CD4-positive, alpha-beta T cell (primary cell): ENCODE results near the gene FILIP1L. TPM values are rescaled to one million over a fixed set of nuclear protein-coding genes. Genes with fewer than 3 reads are reported as not detected.

Experiments used
- ATAC-seq: fragments of 200-7000 bp; cut with Tn5 transposase; one replicate; pipeline ENCODE4 v1.10.0; 2022; ENCODE audit warnings: mild to moderate bottlenecking; ENCODE audit not compliant: poor library complexity
- CTCF ChIA-PET: fragments of 350-600 bp; sonication (Branson Sonifier 250); formaldehyde crosslinking; loops from one replicate; lab custom pipeline; 2021; ENCODE audit warnings: antibody characterized with exemption, inconsistent platforms; lab: Charles Lee
- POLR2A ChIA-PET: fragments of 350-600 bp; sonication (Branson Sonifier 250); formaldehyde crosslinking; loops from one replicate; lab custom pipeline; 2021; ENCODE audit warnings: antibody characterized with exemption, inconsistent platforms; lab: Charles Lee
- DNase-seq, 14 experiments: peaks; one replicate each; pipeline ENCODE4 v3.0.0-alpha.2; 2013 to 2020; ENCODE audit warnings: mixed read lengths in 2 of 14
- H3K27ac ChIP-seq, 2 donors: one replicate each; pipeline versions ENCODE4 v1.5.1 to v1.7.0; 2013; ENCODE audit warnings: low read length in 2 of 2, low read depth in 1 of 2, mild to moderate bottlenecking in 1 of 2
- H3K27me3 ChIP-seq, 2 experiments: 1 replicate in 1 of 2; 2 replicates in 1 of 2; pipeline versions ENCODE4 v1.6.1 to v1.7.0; 2013; ENCODE audit warnings: low read length in 2 of 2, control low read depth in 1 of 2, mild to moderate bottlenecking in 1 of 2, moderate library complexity in 1 of 2; ENCODE audit not compliant: insufficient read depth in 2 of 2, control insufficient read depth in 1 of 2
- H3K36me3 ChIP-seq: one replicate; pipeline ENCODE4 v1.6.1; 2013; ENCODE audit warnings: low read length, control low read depth; ENCODE audit not compliant: insufficient read depth
- H3K4me1 ChIP-seq: one replicate; pipeline ENCODE4 v1.6.1; 2013; ENCODE audit warnings: low read length, control low read depth; ENCODE audit not compliant: insufficient read depth
- H3K4me3 ChIP-seq: one replicate; pipeline ENCODE4 v1.5.1; 2013; ENCODE audit warnings: mild to moderate bottlenecking, low read length, moderate library complexity
- H3K9me3 ChIP-seq, 2 experiments: 1 replicate in 1 of 2; 2 replicates in 1 of 2; pipeline versions ENCODE4 v1.6.1 to v1.7.0; 2013; ENCODE audit warnings: low read length in 2 of 2, mild to moderate bottlenecking in 2 of 2, control low read depth in 1 of 2, moderate library complexity in 1 of 2; ENCODE audit not compliant: control insufficient read depth in 1 of 2, insufficient read depth in 1 of 2
- H3K27ac Mint-ChIP-seq: one replicate; pipeline ENCODE4 v1.8.0; 2020; ENCODE audit warnings: mixed read lengths
- H3K27me3 Mint-ChIP-seq: one replicate; pipeline ENCODE4 v1.8.0; 2021; ENCODE audit warnings: mixed read lengths
- H3K36me3 Mint-ChIP-seq: one replicate; pipeline ENCODE4 v1.8.0; 2021; ENCODE audit warnings: low read depth, mixed read lengths
- H3K4me1 Mint-ChIP-seq: one replicate; pipeline ENCODE4 v1.8.0; 2021; ENCODE audit warnings: low read depth, mixed read lengths
- H3K4me3 Mint-ChIP-seq: one replicate; pipeline ENCODE4 v1.8.0; 2020; ENCODE audit warnings: mild to moderate bottlenecking, mixed read lengths
- H3K9me3 Mint-ChIP-seq: one replicate; pipeline ENCODE4 v1.8.0; 2020; ENCODE audit warnings: mixed read lengths
- intact Hi-C, 2 experiments: fragments of 100-400 bp; cut with DNase I in 1 of 2; cut with micrococcal nuclease in 1 of 2; formaldehyde crosslinking; loops; one replicate each; pipeline versions ENCODE4 v1.15.1 to v1.9.0; 2023 to 2025; cut with DNase I, micrococcal nuclease
- total RNA-seq, 174 experiments: library from RNA in 2 of 174; stranded (reverse) in 2 of 174; gene quantifications; one replicate each; pipeline ENCODE4 v1.2.3 and lab custom pipeline; 2021 to 2026
- TF ChIP-seq, protein P1 (sequence below): fragments of 200-600 bp; IDR thresholded peaks from one replicate; pipeline ENCODE4 v1.8.0; 2022; ENCODE audit warnings: antibody characterized with exemption, mild to moderate bottlenecking

The FILIP1L gene
- total RNA-seq, 2 experiments from 2014 or later = 0.08 to 0.28 TPM

DNA sequence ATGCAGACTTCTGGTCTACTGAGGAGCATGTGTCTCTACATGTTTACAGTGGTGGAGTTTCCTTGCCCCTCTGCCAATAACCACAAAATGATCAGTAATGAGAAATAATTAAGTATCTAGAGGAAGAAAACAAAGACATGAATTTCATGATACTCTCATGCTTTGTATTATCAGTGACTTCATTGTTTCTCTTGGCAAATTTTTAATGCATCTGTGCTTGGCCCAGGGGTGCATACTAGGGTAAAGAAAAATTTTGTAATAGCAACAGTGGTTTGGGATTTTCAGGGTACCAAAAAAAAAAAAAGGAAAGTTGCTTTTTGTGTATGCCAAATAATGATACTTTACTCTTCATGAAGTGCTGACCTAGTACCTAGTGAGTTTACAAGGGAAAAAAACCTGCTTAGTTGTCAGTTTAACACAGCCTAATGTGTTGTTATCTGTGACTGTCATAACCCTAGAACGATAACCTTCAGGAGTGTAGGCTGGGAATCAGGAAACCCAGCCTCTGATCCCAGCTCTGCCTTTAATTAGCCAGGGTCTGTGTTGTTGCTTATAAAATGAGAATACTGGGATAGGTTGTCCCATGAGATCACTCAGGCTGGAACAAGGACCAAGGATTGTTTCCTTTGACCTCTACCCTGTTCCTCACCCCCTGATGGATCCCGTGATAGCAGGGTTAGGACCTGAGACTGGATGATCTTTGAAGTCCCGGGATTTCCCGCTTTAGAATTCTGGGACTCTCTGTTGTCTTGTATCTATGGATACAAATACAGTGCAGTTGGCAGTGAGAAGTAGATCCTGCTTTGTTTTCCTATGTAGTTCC lies 179.1 kb downstream of the FILIP1L start:
- CTCF ChIA-PET = no interaction called here
- H3K36me3 Mint-ChIP-seq = peaks cover 12% of the 10 kb centered on the region

DNA sequence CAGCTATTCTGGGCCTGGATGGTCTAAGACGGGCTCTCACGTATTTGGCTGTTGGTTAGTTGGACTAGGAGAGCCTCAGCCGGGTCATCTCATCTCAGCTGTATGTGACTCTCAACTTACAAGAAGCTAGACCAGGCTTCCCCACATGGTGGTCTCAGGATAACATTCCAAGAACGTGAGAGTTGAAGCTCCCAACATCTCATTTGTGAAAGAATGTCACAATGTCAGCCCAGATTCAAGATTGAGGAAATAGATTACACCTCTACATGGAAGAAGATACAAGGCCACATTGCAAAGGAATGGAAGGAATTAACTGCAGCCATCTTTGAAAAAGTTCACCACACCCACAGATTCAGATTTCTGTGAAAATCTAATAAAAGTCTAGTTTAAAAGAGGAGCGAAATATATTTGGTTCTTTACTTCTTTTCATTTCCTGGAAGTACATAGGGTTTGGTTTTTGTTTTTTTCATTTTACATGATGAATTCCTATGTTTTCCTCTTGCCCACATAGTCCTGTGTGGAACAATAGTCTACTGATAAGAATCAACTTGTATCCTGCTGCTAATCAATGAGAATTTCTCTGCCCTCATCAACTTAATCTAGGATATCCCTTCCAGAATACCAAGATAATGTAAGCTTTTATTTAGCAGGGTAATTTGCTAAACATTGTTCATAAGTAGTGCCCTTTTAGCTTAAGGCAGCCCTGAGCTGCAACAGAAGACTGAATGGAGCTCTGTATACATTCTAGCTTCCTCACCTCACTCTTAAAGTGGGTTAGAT lies 180.1 kb downstream of the FILIP1L start:
- Histone ChIP-seq H3K9me3 (no peaks in the 10 kb centered on the region), H3K4me3 (no peak overlapping the region), H3K27me3 (no peaks in the 10 kb centered on the region), H3K27ac (no peak overlapping the region), H3K36me3 (no peaks in the 10 kb centered on the region), H3K4me1 (no peaks in the 10 kb centered on the region)
- DNase-seq (no peak), ATAC-seq (no peak)
- ChIA-PET POLR2A (no interaction called here), CTCF (no interaction called here)
- intact Hi-C loops = no loop called here
- no peaks in the 10 kb centered on the region for H3K27me3 Mint-ChIP-seq
- H3K4me1 Mint-ChIP-seq = peaks cover 5% of the 10 kb centered on the region
- no peak overlapping the region for H3K27ac Mint-ChIP-seq
- TF ChIP-seq, protein P1, sequence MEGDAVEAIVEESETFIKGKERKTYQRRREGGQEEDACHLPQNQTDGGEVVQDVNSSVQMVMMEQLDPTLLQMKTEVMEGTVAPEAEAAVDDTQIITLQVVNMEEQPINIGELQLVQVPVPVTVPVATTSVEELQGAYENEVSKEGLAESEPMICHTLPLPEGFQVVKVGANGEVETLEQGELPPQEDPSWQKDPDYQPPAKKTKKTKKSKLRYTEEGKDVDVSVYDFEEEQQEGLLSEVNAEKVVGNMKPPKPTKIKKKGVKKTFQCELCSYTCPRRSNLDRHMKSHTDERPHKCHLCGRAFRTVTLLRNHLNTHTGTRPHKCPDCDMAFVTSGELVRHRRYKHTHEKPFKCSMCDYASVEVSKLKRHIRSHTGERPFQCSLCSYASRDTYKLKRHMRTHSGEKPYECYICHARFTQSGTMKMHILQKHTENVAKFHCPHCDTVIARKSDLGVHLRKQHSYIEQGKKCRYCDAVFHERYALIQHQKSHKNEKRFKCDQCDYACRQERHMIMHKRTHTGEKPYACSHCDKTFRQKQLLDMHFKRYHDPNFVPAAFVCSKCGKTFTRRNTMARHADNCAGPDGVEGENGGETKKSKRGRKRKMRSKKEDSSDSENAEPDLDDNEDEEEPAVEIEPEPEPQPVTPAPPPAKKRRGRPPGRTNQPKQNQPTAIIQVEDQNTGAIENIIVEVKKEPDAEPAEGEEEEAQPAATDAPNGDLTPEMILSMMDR = no peak
- no peak overlapping the region for H3K4me3 Mint-ChIP-seq
- peaks cover 12% of the 10 kb centered on the region for H3K36me3 Mint-ChIP-seq
- no peaks in the 10 kb centered on the region for H3K9me3 Mint-ChIP-seq

More for the DNA sequence above, 179.1 kb downstream of the FILIP1L start:
- H3K27me3 Mint-ChIP-seq = no peaks in the 10 kb centered on the region
- intact Hi-C loops = no loop called here
- no peak overlapping the region for H3K4me3 ChIP-seq
- no peak overlapping the region for H3K27ac ChIP-seq
- no peak for ATAC-seq
- H3K36me3 ChIP-seq = no peaks in the 10 kb centered on the region
- no peaks in the 10 kb centered on the region for H3K27me3 ChIP-seq
- POLR2A ChIA-PET = no interaction called here
- H3K4me3 Mint-ChIP-seq = no peak overlapping the region
- no peaks in the 10 kb centered on the region for H3K9me3 Mint-ChIP-seq
- no peak overlapping the region for H3K27ac Mint-ChIP-seq
- H3K4me1 Mint-ChIP-seq = peaks cover 5% of the 10 kb centered on the region
- no peak for DNase-seq
- H3K9me3 ChIP-seq = no peaks in the 10 kb centered on the region
- H3K4me1 ChIP-seq = no peaks in the 10 kb centered on the region
- TF ChIP-seq, protein P1 = no peak

DNA sequence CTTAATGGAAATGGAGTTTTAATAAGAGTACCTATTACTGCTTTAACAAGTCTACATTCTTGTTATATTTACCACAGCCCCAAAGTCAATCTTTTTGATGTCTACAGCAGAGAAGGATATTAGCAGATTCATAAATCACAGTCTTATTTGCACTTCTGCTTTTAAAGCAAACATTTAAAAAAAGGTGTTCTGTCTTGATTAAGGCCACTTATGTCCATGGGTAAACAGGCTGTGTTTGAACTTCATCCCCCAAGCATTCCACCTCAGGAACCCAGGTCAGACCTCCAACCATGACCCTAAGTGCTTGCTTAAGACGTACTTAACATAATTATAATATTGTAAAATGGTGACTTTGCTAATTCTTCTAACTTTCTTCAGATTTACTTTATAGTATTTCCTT lies 183.2 kb downstream of the FILIP1L start:
- TF ChIP-seq, protein P1 = no peak
- Mint-ChIP-seq H3K27ac (no peak overlapping the region), H3K36me3 (peaks cover 12% of the 10 kb centered on the region), H3K4me3 (no peak overlapping the region), H3K9me3 (no peaks in the 10 kb centered on the region), H3K4me1 (peaks cover 5% of the 10 kb centered on the region), H3K27me3 (no peaks in the 10 kb centered on the region)
- ATAC-seq = no peak
- no peaks in the 10 kb centered on the region for H3K36me3 ChIP-seq
- ChIA-PET POLR2A (no interaction called here), CTCF (no interaction called here)
- no peak for DNase-seq
- H3K27me3 ChIP-seq = no peaks in the 10 kb centered on the region
- H3K4me3 ChIP-seq = no peak overlapping the region
- H3K27ac ChIP-seq = no peak overlapping the region
- H3K4me1 ChIP-seq = no peaks in the 10 kb centered on the region
- H3K9me3 ChIP-seq = no peaks in the 10 kb centered on the region
- intact Hi-C loops = no loop called here
